ENCODE measurements around the gene ENTPD6.
"Not testable (repeated sequence)": the region's sequence is repeated elsewhere in the genome, so short reads cannot be mapped to it uniquely, and the experiment has no call there.

ENTPD6 gene

GRCh38 chr20:25195014-25195961, at the start of gene ENTPD6:
ENTPD6 (plus strand) TSS chr20:25195712; CDS start chr20:25206537, 10,825 bp downstream.
- DNase-seq (ENCODE audit: extremely low read depth in 1 of 2, low read depth in 1 of 2) = peak; percentile 75 to 93

DNA sequence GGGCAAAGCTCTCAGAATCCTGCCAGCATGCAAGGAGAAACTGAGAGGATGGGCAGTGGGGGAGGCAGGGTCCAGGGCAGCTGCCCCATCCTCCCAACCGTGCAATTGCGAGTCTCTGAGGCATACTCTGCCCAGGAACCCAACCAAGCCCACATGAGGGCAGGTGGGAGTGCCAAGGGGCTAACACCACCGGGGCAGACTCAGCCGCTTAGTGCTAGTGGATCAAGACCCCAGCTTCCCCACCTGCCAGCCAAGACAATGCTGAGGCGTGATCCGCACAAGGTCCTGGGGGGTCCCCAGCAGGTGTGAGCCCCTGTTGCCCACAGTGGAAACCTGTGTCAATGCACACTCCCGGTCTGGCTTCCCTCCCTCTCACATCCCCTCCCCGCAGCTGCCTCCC, 48.5 kb upstream of the ENTPD6 start:
- no peak for DNase-seq (ENCODE audit: extremely low read depth in 1 of 2, low read depth in 1 of 2)

DNA sequence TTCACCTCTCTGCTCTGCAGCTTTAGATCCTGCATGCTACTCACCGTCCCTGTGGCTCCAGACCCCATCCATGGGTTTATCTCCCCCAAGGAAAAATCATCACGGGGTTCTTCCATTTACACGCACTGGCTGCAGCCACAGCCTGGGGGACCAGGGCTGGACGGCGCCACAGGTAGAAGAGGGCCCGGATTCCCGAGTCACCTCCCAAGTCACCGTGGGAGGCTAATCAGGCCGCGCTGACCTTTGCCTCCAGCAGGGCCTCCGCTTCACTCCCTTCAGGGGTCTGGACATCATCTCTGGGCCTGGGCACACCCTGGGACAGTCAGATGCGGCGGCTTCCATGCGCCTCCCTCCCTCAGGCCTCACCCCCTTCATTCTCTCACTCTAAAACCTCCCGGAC, 47.8 kb upstream of the ENTPD6 start:
- DNase-seq (ENCODE audit: extremely low read depth in 1 of 2, low read depth in 1 of 2) = no peak

GRCh38 chr20:25148181-25148981, 47.1 kb upstream of the ENTPD6 start:
- peak; percentile 35 to 38 for DNase-seq (ENCODE audit: extremely low read depth in 1 of 2, low read depth in 1 of 2)

- no peak for DNase-seq (ENCODE audit: extremely low read depth in 1 of 2, low read depth in 1 of 2)
Measured at GRCh38 chr20:25148982-25149846, 46.3 kb upstream of the ENTPD6 start.

- no peak for DNase-seq (ENCODE audit: extremely low read depth in 1 of 2, low read depth in 1 of 2)
Measured at GRCh38 chr20:25150016-25150415, 45.5 kb upstream of the ENTPD6 start.

GRCh38 chr20:25158043-25158442, 37.5 kb upstream of the ENTPD6 start:
- DNase-seq (ENCODE audit: extremely low read depth in 1 of 2, low read depth in 1 of 2) = no peak

DNA sequence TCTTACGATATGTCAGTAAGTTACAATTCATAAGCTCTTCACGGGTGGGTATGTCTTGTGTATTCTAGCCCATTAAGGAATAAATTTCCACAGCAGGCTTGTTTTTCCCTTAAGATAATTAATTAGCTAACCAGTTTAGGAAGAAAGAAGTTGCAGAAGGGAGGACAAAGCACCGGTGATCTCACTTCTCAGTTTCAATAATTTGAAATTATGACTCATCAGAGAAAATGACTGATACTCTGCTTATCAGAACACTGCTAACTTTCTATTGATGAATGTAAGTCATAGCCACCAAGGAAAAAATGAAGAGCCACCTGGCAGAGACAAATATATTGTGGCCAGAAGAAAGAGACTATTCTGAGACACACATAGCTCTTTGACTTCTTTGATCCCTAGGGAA, 35.0 kb upstream of the ENTPD6 start:
- no peak for DNase-seq (ENCODE audit: extremely low read depth in 1 of 2, low read depth in 1 of 2)

DNA sequence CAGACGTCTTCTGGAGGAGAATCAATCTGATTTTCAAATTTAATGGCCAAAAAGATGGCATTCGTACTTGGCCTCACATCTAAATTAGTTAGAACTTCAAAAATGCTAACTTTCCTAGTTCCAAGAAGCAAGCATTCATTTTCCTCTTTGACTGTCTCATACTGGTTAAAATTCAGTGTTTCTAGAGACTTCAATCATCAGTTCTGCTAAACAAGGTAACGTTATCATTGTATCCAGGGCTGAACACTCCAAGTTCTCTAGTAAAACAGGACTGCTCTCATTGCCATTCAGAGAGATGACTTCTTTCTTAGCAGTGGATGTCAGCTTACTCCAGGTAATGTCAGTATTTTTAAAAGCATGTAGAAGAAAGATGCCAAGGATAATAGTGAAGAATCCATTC, 34.6 kb upstream of the ENTPD6 start:
- no peak for DNase-seq (ENCODE audit: extremely low read depth in 1 of 2, low read depth in 1 of 2)

DNA sequence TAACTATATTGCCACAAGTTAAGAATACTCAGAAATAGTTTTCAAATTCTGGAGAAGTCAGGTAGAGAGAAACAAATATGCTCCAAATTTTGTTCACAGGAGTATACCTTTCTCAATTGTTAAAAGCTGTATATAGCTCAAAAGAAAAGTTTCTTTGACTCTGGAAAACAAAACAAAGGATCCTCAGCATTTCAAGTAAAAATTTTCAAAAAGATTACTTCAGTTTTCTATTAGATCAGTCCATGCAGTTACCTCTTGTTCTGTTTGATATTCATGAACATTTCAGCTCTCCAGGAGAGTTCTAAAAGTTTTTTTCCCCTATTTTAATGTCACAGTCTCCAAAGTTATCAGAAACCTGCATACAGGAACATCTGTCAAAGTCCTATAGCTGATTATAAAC, 30.4 kb upstream of the ENTPD6 start:
- no peak for DNase-seq (ENCODE audit: extremely low read depth in 1 of 2, low read depth in 1 of 2)

- DNase-seq (ENCODE audit: extremely low read depth in 1 of 2, low read depth in 1 of 2) = not testable (repeated sequence)
Measured at GRCh38 chr20:25166105-25166782, 29.3 kb upstream of the ENTPD6 start.

DNA sequence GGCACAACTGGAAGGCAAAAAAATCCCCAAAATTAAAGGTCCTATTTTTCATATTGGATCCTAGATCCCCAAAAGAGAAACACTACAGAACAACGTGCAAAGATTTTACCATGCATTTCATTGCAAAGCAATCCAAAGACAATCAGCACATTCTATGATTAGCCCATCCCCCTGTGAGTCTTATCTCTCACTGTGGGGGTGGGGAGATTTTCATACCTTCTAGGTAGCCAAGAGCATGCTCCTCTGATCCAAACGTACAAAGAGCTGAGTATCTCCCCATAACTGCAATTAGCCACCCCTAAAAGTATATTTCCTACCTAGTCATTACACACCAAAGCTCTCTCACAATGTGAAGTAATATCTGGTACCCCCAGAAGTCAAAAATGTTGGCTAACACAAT, 22.2 kb upstream of the ENTPD6 start:
- no peak for DNase-seq (ENCODE audit: extremely low read depth in 1 of 2, low read depth in 1 of 2)

GRCh38 chr20:25173886-25174308, 21.6 kb upstream of the ENTPD6 start:
- no peak for DNase-seq (ENCODE audit: extremely low read depth in 1 of 2, low read depth in 1 of 2)

- DNase-seq (ENCODE audit: extremely low read depth in 1 of 2, low read depth in 1 of 2) = no peak
Measured at GRCh38 chr20:25176184-25176583, 19.3 kb upstream of the ENTPD6 start.

DNA sequence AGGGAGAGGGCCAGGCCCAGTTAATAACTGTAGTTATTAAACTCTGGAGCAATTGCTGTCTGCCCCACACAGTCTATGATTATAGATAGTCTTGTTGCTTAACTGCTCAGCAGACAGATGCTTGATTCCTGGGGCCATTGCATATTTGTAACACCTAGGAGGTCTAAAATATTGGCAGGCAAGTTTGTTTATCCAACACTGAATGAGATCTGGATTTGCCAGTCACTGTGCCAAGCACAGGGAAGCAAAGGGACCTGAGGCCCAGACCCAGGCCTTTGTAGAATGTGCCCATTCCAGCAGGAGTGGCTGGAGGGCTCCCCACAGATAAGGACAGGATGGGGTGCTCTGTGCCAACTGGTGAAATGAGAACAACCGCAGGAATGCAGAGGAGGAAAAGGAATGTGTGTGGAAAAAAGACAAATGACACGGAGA, 17.6 kb upstream of the ENTPD6 start:
- no peak for DNase-seq (ENCODE audit: extremely low read depth in 1 of 2, low read depth in 1 of 2)

GRCh38 chr20:25178563-25179438, 16.7 kb upstream of the ENTPD6 start:
- no peak for DNase-seq (ENCODE audit: extremely low read depth in 1 of 2, low read depth in 1 of 2)

DNA sequence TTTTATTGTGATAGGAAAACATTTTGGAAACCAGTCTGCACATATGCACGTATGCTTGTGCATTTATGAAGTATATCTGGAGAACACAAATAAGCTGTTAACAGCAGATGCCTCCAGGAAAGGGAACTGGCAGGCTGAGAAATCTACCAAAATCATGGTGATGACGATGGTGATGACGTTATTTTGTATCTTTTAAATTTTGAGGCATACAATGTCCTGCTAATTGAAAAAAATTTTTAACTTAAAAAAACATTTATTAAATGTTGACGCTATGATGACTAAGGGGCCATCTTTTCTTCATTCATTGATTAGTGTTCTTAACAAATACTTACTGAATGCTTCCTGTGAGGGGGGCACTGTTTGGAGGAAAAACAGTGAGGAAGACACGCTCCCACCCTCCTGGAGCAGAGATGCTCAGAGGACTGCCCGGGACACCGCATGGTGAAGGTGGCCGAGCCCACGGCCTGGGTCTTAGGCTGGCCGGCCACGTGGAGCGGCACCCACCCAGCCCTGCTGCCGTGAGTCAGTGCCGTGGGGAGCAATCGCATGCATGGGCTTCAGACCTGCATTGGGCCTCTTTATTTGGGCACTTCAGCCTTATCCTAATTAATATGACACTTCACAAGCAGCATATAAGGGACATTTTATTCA, 15.9 kb upstream of the ENTPD6 start:
- no peak for DNase-seq (ENCODE audit: extremely low read depth in 1 of 2, low read depth in 1 of 2)

DNA sequence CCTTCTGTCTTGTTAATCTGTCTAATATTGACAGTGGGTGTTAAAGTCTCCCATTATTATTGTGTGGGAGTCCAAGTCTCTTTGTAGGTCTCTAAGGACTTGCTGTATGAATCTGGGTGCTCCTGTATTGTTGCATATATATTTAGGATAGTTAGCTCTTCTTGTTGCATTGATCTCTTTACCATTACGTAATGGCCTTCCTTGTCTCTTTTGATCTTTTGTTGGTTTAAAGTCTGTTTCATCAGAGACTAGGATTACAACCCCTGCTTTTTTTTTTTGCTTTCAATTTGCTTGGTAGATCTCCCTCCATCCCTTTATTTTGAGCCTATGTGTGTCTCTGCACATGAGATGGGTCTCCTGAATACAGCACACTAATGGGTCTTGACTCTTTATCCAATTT, 11.1 kb upstream of the ENTPD6 start:
- not testable (repeated sequence) for DNase-seq (ENCODE audit: extremely low read depth in 1 of 2, low read depth in 1 of 2)

GRCh38 chr20:25187220-25187619, 8.3 kb upstream of the ENTPD6 start:
- no peak for DNase-seq (ENCODE audit: extremely low read depth in 1 of 2, low read depth in 1 of 2)
